PFSK-1 (cell line): ENCODE measurements around the gene ZC3H18.

ENCODE experiments used
- FOXP2 ChIP-seq: optimal IDR thresholded peaks from 2 replicates; pipeline ENCODE3; 2011; ENCODE audit warnings: borderline replicate concordance, control low read depth, inconsistent platforms; ENCODE audit not compliant: insufficient read depth; ENCODE audit errors: extremely low read length, extremely low read depth
- POLR2AphosphoS5 ChIP-seq: IDR thresholded peaks from 2 replicates; pipeline ENCODE4 v1.6.1; 2012; ENCODE audit warnings: low read depth, mild to moderate bottlenecking, control low read depth, low read length, moderate library complexity
- REST ChIP-seq, 2 experiments: IDR thresholded peaks; 2 replicates each; pipeline versions ENCODE4 v1.6.1 to v1.8.0; 2011 to 2012; ENCODE audit warnings: low read depth in 2 of 2, low read length in 2 of 2, control low read depth in 1 of 2, inconsistent platforms in 1 of 2, mild to moderate bottlenecking in 1 of 2, moderate library complexity in 1 of 2; ENCODE audit not compliant: insufficient read depth in 1 of 2
- SIN3A ChIP-seq: IDR thresholded peaks from 2 replicates; pipeline ENCODE4 v1.6.1; 2012; ENCODE audit warnings: mild to moderate bottlenecking, low read length, moderate library complexity, borderline replicate concordance; ENCODE audit not compliant: insufficient read depth
- TAF1 ChIP-seq: IDR thresholded peaks from 2 replicates; pipeline ENCODE4 v1.6.1; 2012; ENCODE audit warnings: low read length, control low read depth, borderline replicate concordance; ENCODE audit not compliant: insufficient read depth

DNA sequence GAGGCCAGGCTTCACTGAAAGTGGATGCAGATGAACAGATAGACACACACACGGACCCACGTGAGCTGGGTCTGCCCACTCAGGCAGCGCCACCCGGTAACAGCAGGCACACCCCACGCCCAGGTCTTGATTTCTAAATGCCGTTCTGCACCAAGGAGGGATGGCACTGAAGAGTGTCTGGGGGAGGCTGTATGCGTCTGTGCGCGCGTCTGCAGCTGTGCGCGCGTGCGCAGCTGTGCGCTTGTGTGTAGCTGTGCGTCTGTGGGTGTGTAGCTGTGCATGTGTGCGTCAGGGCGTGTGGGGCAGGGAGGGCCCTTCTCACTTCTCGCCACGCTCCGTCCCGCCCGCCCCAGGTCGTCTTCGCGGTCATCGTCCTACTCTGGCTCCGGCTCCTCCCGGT lies 52.7 kb downstream of the ZC3H18 start:
- TF ChIP-seq POLR2AphosphoS5 (no peak), SIN3A (no peak), TAF1 (no peak), REST (IDR thresholded peaks at IDR 0.05; ENCODE audit: insufficient read depth in 1 of 2, low read depth in 2 of 2, low read length in 2 of 2) (no peak), FOXP2 (no peak)
